ENCODE results near the gene SVOPL.

SVOPL gene

GRCh38 chr7:138625084-138625848 lies 75.9 kb downstream of the SVOPL start:
- ATAC-seq (ENCODE audit: insufficient read depth, low read depth) (peak; percentile 85), DNase-seq (peak; percentile 20)
- H3K9me3 ChIP-seq (ENCODE audit: insufficient read depth, low read length, severe bottlenecking) = no peaks in the 10 kb centered on the region
- peaks cover 29% of the 10 kb centered on the region for H3K4me1 ChIP-seq (ENCODE audit: insufficient read depth, low read length)
- peaks cover 4% of the 10 kb centered on the region for H4K20me1 ChIP-seq (ENCODE audit: insufficient read depth, low read length)
- no peak overlapping the region for H2AFZ ChIP-seq (ENCODE audit: low read depth, low read length)
- no peak overlapping the region for H3K9ac ChIP-seq (ENCODE audit: low read depth, low read length)
- H3K36me3 ChIP-seq (ENCODE audit: insufficient read depth, low read length) = no peaks in the 10 kb centered on the region
- H3K27me3 ChIP-seq (ENCODE audit: insufficient read depth, low read length, poor library complexity) = peaks cover 4% of the 10 kb centered on the region
- H3K79me2 ChIP-seq (ENCODE audit: insufficient read depth, low read length) = no peaks in the 10 kb centered on the region
- no peak overlapping the region for H3K4me3 ChIP-seq (ENCODE audit: low read depth in 1 of 2, low read length in 2 of 2)
- H3K27ac ChIP-seq (ENCODE audit: low read length) = no peak overlapping the region
- TF ChIP-seq EZH2 (IDR thresholded peaks at IDR 0.05; ENCODE audit: borderline replicate concordance, low read depth, low read length, severe bottlenecking) = no peak
- no peak for TF ChIP-seq CTCF (IDR thresholded peaks at IDR 0.05; ENCODE audit: borderline replicate concordance, extremely low read depth, low read length, poor library complexity, severe bottlenecking)
- peak overlapping the region; percentile 54 for H3K4me2 ChIP-seq (ENCODE audit: insufficient read depth, low read length)

GRCh38 chr7:138622841-138623240 lies 78.3 kb downstream of the SVOPL start:
- H3K36me3 ChIP-seq (ENCODE audit: insufficient read depth, low read length) = no peaks in the 10 kb centered on the region
- no peak overlapping the region for H3K4me2 ChIP-seq (ENCODE audit: insufficient read depth, low read length)
- H2AFZ ChIP-seq (ENCODE audit: low read depth, low read length) = no peak overlapping the region
- no peak overlapping the region for H3K9ac ChIP-seq (ENCODE audit: low read depth, low read length)
- no peak for ATAC-seq (ENCODE audit: insufficient read depth, low read depth)
- H3K79me2 ChIP-seq (ENCODE audit: insufficient read depth, low read length) = no peaks in the 10 kb centered on the region
- peaks cover 3% of the 10 kb centered on the region for H3K27me3 ChIP-seq (ENCODE audit: insufficient read depth, low read length, poor library complexity)
- DNase-seq = no peak
- H4K20me1 ChIP-seq (ENCODE audit: insufficient read depth, low read length) = peaks cover 4% of the 10 kb centered on the region
- no peak overlapping the region for H3K4me3 ChIP-seq (ENCODE audit: low read depth in 1 of 2, low read length in 2 of 2)
- no peak overlapping the region for H3K27ac ChIP-seq (ENCODE audit: low read length)
- peaks cover 29% of the 10 kb centered on the region for H3K4me1 ChIP-seq (ENCODE audit: insufficient read depth, low read length)
- no peaks in the 10 kb centered on the region for H3K9me3 ChIP-seq (ENCODE audit: insufficient read depth, low read length, severe bottlenecking)
- no peak for TF ChIP-seq CTCF (IDR thresholded peaks at IDR 0.05; ENCODE audit: borderline replicate concordance, extremely low read depth, low read length, poor library complexity, severe bottlenecking)
- no peak for TF ChIP-seq EZH2 (IDR thresholded peaks at IDR 0.05; ENCODE audit: borderline replicate concordance, low read depth, low read length, severe bottlenecking)

GRCh38 chr7:138618933-138619332 lies 82.2 kb downstream of the SVOPL start:
- H3K36me3 ChIP-seq (ENCODE audit: insufficient read depth, low read length) = no peaks in the 10 kb centered on the region
- H4K20me1 ChIP-seq (ENCODE audit: insufficient read depth, low read length) = peaks cover 4% of the 10 kb centered on the region
- no peak overlapping the region for H3K4me3 ChIP-seq (ENCODE audit: low read depth in 1 of 2, low read length in 2 of 2)
- H3K4me1 ChIP-seq (ENCODE audit: insufficient read depth, low read length) = no peaks in the 10 kb centered on the region
- H3K27ac ChIP-seq (ENCODE audit: low read length) = no peak overlapping the region
- H3K79me2 ChIP-seq (ENCODE audit: insufficient read depth, low read length) = no peaks in the 10 kb centered on the region
- H3K4me2 ChIP-seq (ENCODE audit: insufficient read depth, low read length) = no peak overlapping the region
- TF ChIP-seq EZH2 (IDR thresholded peaks at IDR 0.05; ENCODE audit: borderline replicate concordance, low read depth, low read length, severe bottlenecking) (no peak), CTCF (IDR thresholded peaks at IDR 0.05; ENCODE audit: borderline replicate concordance, extremely low read depth, low read length, poor library complexity, severe bottlenecking) (no peak)
- H3K9ac ChIP-seq (ENCODE audit: low read depth, low read length) = no peak overlapping the region
- ATAC-seq (ENCODE audit: insufficient read depth, low read depth) (no peak), DNase-seq (no peak)
- H2AFZ ChIP-seq (ENCODE audit: low read depth, low read length) = no peak overlapping the region
- H3K27me3 ChIP-seq (ENCODE audit: insufficient read depth, low read length, poor library complexity) = peaks cover 4% of the 10 kb centered on the region
- H3K9me3 ChIP-seq (ENCODE audit: insufficient read depth, low read length, severe bottlenecking) = no peaks in the 10 kb centered on the region
